Measurements from ENCODE around the gene RFX2. TPM values are rescaled to one million over a fixed set of nuclear protein-coding genes. Genes with fewer than 3 reads are reported as not detected.

RFX2 gene
- total RNA-seq, 1 donor = 6.5 TPM

DNA sequence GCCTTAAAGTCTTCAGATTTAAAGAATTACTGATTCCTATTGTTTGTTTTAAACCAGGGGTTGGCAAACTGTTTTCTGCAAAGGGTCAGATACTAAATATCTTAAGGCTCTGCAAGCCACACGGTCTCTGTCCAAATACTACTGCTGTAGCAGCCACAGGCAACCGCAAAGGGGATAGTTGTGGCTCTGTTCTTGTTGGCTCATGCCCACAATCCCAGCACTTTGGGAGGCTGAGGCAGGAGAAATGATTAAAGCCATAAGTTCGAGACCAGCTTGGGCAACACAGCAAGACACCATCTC lies 154.7 kb downstream of the RFX2 start:
- H3K4me3 ChIP-seq (ENCODE audit: low read depth, low read length) = no peak overlapping the region
- TF ChIP-seq, protein P1, sequence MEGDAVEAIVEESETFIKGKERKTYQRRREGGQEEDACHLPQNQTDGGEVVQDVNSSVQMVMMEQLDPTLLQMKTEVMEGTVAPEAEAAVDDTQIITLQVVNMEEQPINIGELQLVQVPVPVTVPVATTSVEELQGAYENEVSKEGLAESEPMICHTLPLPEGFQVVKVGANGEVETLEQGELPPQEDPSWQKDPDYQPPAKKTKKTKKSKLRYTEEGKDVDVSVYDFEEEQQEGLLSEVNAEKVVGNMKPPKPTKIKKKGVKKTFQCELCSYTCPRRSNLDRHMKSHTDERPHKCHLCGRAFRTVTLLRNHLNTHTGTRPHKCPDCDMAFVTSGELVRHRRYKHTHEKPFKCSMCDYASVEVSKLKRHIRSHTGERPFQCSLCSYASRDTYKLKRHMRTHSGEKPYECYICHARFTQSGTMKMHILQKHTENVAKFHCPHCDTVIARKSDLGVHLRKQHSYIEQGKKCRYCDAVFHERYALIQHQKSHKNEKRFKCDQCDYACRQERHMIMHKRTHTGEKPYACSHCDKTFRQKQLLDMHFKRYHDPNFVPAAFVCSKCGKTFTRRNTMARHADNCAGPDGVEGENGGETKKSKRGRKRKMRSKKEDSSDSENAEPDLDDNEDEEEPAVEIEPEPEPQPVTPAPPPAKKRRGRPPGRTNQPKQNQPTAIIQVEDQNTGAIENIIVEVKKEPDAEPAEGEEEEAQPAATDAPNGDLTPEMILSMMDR (IDR thresholded peaks at IDR 0.05; ENCODE audit: insufficient read depth, low read depth, low read length) = no peak
- peak; percentile 51 for DNase-seq (ENCODE audit: low read depth)

GRCh38 chr19:5954293-5954692 lies 156.0 kb downstream of the RFX2 start:
- H3K4me3 ChIP-seq (ENCODE audit: low read depth, low read length) = no peak overlapping the region
- TF ChIP-seq, protein P1 (IDR thresholded peaks at IDR 0.05; ENCODE audit: insufficient read depth, low read depth, low read length) = no peak
- DNase-seq (ENCODE audit: low read depth) = peak; percentile 34

DNA sequence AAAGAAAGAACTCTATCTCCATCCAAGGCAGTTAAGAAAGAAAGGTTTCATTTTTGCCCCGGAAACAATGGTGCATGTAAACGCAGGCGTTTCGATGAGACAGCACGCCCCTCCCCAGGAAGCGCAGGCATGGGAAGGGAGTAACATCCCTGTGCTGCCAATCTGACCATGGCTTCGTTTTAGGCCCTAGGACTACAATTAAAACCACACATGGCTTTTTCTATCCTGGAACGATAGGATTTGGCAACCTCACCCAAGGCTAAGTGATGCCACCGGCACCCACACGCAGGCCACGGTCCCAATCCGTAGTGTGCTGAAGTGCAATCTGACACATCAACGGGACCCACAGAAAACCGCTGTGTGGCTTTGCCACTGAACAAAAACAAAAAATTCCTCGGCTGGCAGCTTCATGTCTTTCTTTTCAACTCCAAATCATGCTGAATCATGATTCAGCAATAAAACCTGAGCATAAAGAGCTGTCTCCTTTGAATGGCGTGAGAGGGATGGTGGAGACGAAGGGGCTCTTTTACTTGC lies 156.6 kb downstream of the RFX2 start:
- no peak overlapping the region for H3K4me3 ChIP-seq (ENCODE audit: low read depth, low read length)
- no peak for DNase-seq (ENCODE audit: low read depth)

GRCh38 chr19:5953030-5953589 lies 157.2 kb downstream of the RFX2 start:
- TF ChIP-seq, protein P1 (IDR thresholded peaks at IDR 0.05; ENCODE audit: insufficient read depth, low read depth, low read length) = no peak
- no peak overlapping the region for H3K4me3 ChIP-seq (ENCODE audit: low read depth, low read length)
- DNase-seq (ENCODE audit: low read depth) = peak; percentile 55

More for the DNA sequence above, 156.6 kb downstream of the RFX2 start:
- TF ChIP-seq, protein P1 (IDR thresholded peaks at IDR 0.05; ENCODE audit: insufficient read depth, low read depth, low read length) = no peak

DNA sequence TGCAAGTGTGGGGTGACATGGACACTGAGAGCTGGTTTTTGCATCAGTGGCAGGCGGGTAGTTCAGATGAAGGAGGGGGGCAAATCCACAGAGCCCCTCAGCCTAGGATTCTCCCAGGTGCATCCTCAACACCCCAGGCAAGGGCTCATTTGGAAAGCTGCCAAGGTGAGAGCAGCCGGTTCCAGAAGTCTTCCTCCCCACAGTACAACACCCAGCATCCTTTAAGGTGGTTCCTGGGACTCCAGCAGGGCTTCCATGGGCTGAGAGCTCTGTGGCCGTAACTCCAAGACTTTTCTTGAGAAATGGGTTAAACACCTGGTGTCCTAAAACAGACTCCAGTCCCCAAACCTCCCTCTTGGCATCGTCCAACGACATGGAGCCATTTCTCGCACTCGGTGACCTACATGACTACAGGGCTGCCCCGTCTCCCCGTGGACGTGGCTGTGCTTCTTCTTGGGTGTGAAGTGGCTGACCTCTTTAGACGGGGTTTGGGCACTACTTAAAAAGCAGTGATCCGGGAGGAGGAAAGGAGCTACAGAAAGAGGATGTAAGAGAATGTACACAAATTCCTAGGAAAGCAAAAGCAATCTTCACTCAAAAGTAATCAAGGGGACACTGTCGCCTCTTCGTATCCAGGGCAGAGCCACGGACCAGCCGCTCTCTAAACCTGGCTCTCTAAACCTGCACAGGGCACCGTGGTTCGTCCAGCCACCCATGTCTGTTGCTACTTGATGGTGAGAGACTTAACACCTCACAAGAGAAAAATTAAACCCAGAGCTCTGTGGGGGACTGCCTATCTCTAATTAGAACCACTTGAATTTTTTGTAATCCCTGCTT lies 157.9 kb downstream of the RFX2 start:
- TF ChIP-seq, protein P1 (IDR thresholded peaks at IDR 0.05; ENCODE audit: insufficient read depth, low read depth, low read length) = no peak
- H3K4me3 ChIP-seq (ENCODE audit: low read depth, low read length) = no peak overlapping the region
- DNase-seq (ENCODE audit: low read depth) = peak; percentile 29

GRCh38 chr19:5951338-5951861 lies 158.9 kb downstream of the RFX2 start:
- TF ChIP-seq, protein P1 (IDR thresholded peaks at IDR 0.05; ENCODE audit: insufficient read depth, low read depth, low read length) = no peak
- no peak for DNase-seq (ENCODE audit: low read depth)
- H3K4me3 ChIP-seq (ENCODE audit: low read depth, low read length) = no peak overlapping the region
